Peyer's patch (tissue), 4 donors: Measurements from ENCODE around the gene DMGDH. TPM values are rescaled to one million over a fixed set of nuclear protein-coding genes. Genes with fewer than 3 reads are reported as not detected.

Source experiments
- DNase-seq, 3 donors: peaks; one replicate each; pipeline ENCODE4 v3.0.0-alpha.2; 2017 to 2019
- H3K27ac ChIP-seq, 4 donors: fragments of 200-600 bp; sonication (generic); one replicate each; pipeline ENCODE4 v1.5.1; 2016 to 2019
- H3K27me3 ChIP-seq, 2 donors: fragments of 200-600 bp; sonication (generic); one replicate each; pipeline ENCODE4 v1.5.1; 2019
- H3K36me3 ChIP-seq, 3 donors: fragments of 200-600 bp; sonication (generic); one replicate each; pipeline ENCODE4 v1.5.1; 2016 to 2019
- H3K4me1 ChIP-seq, 4 donors: fragments of 200-600 bp; sonication (generic); one replicate each; pipeline ENCODE4 v1.5.1; 2016 to 2019
- H3K4me3 ChIP-seq, 4 donors: fragments of 200-600 bp; sonication (generic); 1 replicate in 3 of 4; 2 replicates in 1 of 4; pipeline ENCODE4 v1.5.1; 2016 to 2019; ENCODE audit warnings: mild to moderate bottlenecking in 1 of 4
- H3K9me3 ChIP-seq, 4 donors: fragments of 200-600 bp; sonication (generic); one replicate each; pipeline ENCODE4 v1.5.1; 2016 to 2019; ENCODE audit warnings: mild to moderate bottlenecking in 1 of 4
- POLR2A ChIP-seq, 2 donors: fragments of 450-650 bp; IDR thresholded peaks; one replicate each; pipeline ENCODE4 v1.5.1; 2017; ENCODE audit warnings: antibody characterized with exemption in 2 of 2, mild to moderate bottlenecking in 2 of 2, moderate library complexity in 2 of 2
- total RNA-seq, 4 donors: library from RNA; depleted of rRNA; stranded (reverse); fragments of >200 nt; gene quantifications; one replicate each; pipeline ENCODE4 v1.1.0, GENCODE V29; 2016
- TF ChIP-seq, protein P1 (sequence below), 6 experiments: fragments of 450-650 bp in 4 of 6; fragments of 200-600 bp in 2 of 6; sonication (generic) in 1 of 6; IDR thresholded peaks; one replicate each; pipeline ENCODE4 v1.5.1; 2017 to 2019; ENCODE audit warnings: antibody characterized with exemption in 6 of 6, mild to moderate bottlenecking in 3 of 6, moderate library complexity in 1 of 6

Gene DMGDH
- total RNA-seq, 4 donors from 2014 or later: 0.94 to 1.9 TPM; not detected in 2

- TF ChIP-seq, protein P1, sequence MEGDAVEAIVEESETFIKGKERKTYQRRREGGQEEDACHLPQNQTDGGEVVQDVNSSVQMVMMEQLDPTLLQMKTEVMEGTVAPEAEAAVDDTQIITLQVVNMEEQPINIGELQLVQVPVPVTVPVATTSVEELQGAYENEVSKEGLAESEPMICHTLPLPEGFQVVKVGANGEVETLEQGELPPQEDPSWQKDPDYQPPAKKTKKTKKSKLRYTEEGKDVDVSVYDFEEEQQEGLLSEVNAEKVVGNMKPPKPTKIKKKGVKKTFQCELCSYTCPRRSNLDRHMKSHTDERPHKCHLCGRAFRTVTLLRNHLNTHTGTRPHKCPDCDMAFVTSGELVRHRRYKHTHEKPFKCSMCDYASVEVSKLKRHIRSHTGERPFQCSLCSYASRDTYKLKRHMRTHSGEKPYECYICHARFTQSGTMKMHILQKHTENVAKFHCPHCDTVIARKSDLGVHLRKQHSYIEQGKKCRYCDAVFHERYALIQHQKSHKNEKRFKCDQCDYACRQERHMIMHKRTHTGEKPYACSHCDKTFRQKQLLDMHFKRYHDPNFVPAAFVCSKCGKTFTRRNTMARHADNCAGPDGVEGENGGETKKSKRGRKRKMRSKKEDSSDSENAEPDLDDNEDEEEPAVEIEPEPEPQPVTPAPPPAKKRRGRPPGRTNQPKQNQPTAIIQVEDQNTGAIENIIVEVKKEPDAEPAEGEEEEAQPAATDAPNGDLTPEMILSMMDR (IDR thresholded peaks at IDR 0.05): no peak
- TF ChIP-seq POLR2A (IDR thresholded peaks at IDR 0.05): no peak
- Histone ChIP-seq H3K9me3 (no peaks in the 10 kb centered on the region), H3K27me3 (no peaks in the 10 kb centered on the region), H3K36me3 (no peaks in the 10 kb centered on the region), H3K4me1 (no peaks in the 10 kb centered on the region), H3K27ac (no peak overlapping the region), H3K4me3 (no peak overlapping the region)
- DNase-seq: no peak
Observed at GRCh38 chr5:79093762-79094161, 24.3 kb upstream of the DMGDH start.

DNA sequence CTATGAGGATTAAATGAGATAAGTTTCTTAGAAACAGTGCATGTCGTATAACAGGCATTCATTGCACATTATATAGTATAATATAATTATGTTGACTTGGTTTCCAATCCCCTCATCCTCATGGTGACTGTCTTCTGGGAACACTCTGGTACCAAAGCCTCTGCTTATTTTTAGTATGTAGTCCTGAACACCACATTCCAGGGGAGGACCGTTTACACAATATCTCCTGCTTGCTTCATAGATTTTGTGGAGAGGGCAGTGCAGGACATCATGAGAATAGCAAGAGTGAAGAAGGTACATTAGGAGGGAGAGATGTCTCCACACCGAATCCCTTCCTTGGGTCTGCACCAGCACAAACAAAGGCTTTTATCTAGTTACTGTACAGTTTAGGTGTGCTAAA, 21.6 kb upstream of the DMGDH start:
- H3K4me1 ChIP-seq: no peaks in the 10 kb centered on the region
- no peak for DNase-seq
- no peak overlapping the region for H3K4me3 ChIP-seq
- no peaks in the 10 kb centered on the region for H3K36me3 ChIP-seq
- H3K9me3 ChIP-seq: no peaks in the 10 kb centered on the region
- H3K27ac ChIP-seq: no peak overlapping the region
- H3K27me3 ChIP-seq: no peaks in the 10 kb centered on the region
- TF ChIP-seq POLR2A (IDR thresholded peaks at IDR 0.05): no peak
- TF ChIP-seq, protein P1 (IDR thresholded peaks at IDR 0.05): no peak

- no peak for TF ChIP-seq POLR2A (IDR thresholded peaks at IDR 0.05)
- TF ChIP-seq, protein P1 (IDR thresholded peaks at IDR 0.05): no peak
Observed at GRCh38 chr5:79088507-79088906, 19.0 kb upstream of the DMGDH start.

GRCh38 chr5:79086116-79086515, 16.6 kb upstream of the DMGDH start:
- Histone ChIP-seq H3K9me3 (no peaks in the 10 kb centered on the region), H3K4me1 (no peaks in the 10 kb centered on the region), H3K27me3 (no peaks in the 10 kb centered on the region), H3K27ac (no peak overlapping the region), H3K4me3 (no peak overlapping the region), H3K36me3 (no peaks in the 10 kb centered on the region)
- TF ChIP-seq POLR2A (IDR thresholded peaks at IDR 0.05): no peak
- TF ChIP-seq, protein P1 (IDR thresholded peaks at IDR 0.05): no peak
- no peak for DNase-seq

More at GRCh38 chr5:79088507-79088906, 19.0 kb upstream of the DMGDH start:
- Histone ChIP-seq H3K4me1 (no peaks in the 10 kb centered on the region), H3K27me3 (no peaks in the 10 kb centered on the region), H3K9me3 (no peaks in the 10 kb centered on the region), H3K27ac (no peak overlapping the region), H3K36me3 (no peaks in the 10 kb centered on the region), H3K4me3 (no peak overlapping the region)
- DNase-seq: no peak

DNA sequence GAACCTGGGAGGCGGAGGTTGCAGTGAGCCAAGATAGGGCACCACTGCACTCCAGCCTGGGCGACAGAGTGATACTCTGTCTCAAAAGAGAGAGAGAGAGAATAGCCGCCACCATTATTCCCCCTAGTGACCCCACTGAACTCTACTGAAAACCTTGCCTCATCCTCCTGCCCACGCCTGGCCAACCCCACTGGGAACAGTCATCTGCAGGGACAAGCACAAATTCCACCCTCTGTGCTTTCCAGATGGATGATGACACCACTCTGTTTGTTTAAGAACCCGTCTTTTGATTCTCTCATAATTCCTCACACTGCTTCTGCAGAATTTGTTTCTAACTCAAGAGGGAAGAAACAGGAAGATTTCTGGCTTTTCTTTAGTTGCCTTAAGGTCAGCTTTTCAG, 12.3 kb upstream of the DMGDH start:
- DNase-seq: no peak
- no peaks in the 10 kb centered on the region for H3K9me3 ChIP-seq
- no peaks in the 10 kb centered on the region for H3K36me3 ChIP-seq
- H3K4me1 ChIP-seq: no peaks in the 10 kb centered on the region
- H3K4me3 ChIP-seq: no peak overlapping the region
- no peak overlapping the region for H3K27ac ChIP-seq
- TF ChIP-seq, protein P1 (IDR thresholded peaks at IDR 0.05): no peak
- TF ChIP-seq POLR2A (IDR thresholded peaks at IDR 0.05): no peak
- no peaks in the 10 kb centered on the region for H3K27me3 ChIP-seq

GRCh38 chr5:79080804-79081203, 11.3 kb upstream of the DMGDH start:
- H3K4me1 ChIP-seq: no peaks in the 10 kb centered on the region
- H3K27ac ChIP-seq: no peak overlapping the region
- no peaks in the 10 kb centered on the region for H3K9me3 ChIP-seq
- no peak for DNase-seq
- TF ChIP-seq, protein P1 (IDR thresholded peaks at IDR 0.05): no peak
- no peak for TF ChIP-seq POLR2A (IDR thresholded peaks at IDR 0.05)
- H3K27me3 ChIP-seq: no peaks in the 10 kb centered on the region
- H3K36me3 ChIP-seq: no peaks in the 10 kb centered on the region
- no peak overlapping the region for H3K4me3 ChIP-seq
